H1 (cell line): Measurements from ENCODE around the gene FMNL2. TPM values are rescaled to one million over a fixed set of nuclear protein-coding genes. Genes with fewer than 3 reads are reported as not detected.

Source experiments
- CTCF ChIA-PET: fragments of 300-600 bp; sonication (Branson Sonifier 250); formaldehyde crosslinking; loops from one replicate; lab custom pipeline; 2021; ENCODE audit not compliant: partially characterized antibody; lab: Charles Lee
- POLR2A ChIA-PET: fragments of 300-600 bp; sonication (Branson Sonifier 250); formaldehyde crosslinking; loops from one replicate; lab custom pipeline; 2021; ENCODE audit warnings: inconsistent platforms; ENCODE audit not compliant: partially characterized antibody; lab: Charles Lee
- DNase-seq, 2 experiments: peaks; one replicate each; pipeline versions ENCODE4 v3.0.0 to v3.0.0-alpha.2; 2010 to 2022; ENCODE audit warnings: low spot score in 2 of 2, low read depth in 1 of 2, mixed read lengths in 1 of 2
- FAIRE-seq: peaks from 2 replicates; lab custom pipeline; 2011; peaks lifted over from hg19 to GRCh38; lab: Jason Lieb, UNC
- H2AFZ ChIP-seq: 2 replicates; pipeline ENCODE4 v1.8.1; 2012; ENCODE audit warnings: low read length, inconsistent platforms
- H2AK5ac ChIP-seq: 2 replicates; pipeline ENCODE4 v1.6.1; 2013; ENCODE audit warnings: low read depth, low read length
- H2BK120ac ChIP-seq: replicated peaks from 2 replicates; pipeline ENCODE3; 2013; ENCODE audit warnings: low read depth, low read length, inconsistent platforms
- H2BK12ac ChIP-seq: 2 replicates; pipeline ENCODE4 v1.6.1; 2013; ENCODE audit warnings: low read depth, low read length
- H2BK15ac ChIP-seq: 2 replicates; pipeline ENCODE4 v1.6.1; 2013; ENCODE audit warnings: low read length
- H2BK20ac ChIP-seq: 2 replicates; pipeline ENCODE4 v1.6.1; 2013; ENCODE audit warnings: low read length
- H2BK5ac ChIP-seq: 2 replicates; pipeline ENCODE4 v1.6.1; 2013; ENCODE audit warnings: low read depth, low read length
- H3K14ac ChIP-seq: 2 replicates; pipeline ENCODE4 v1.6.1; 2013; ENCODE audit warnings: inconsistent platforms; ENCODE audit not compliant: insufficient read length
- H3K18ac ChIP-seq: 2 replicates; pipeline ENCODE4 v1.6.1; 2013; ENCODE audit warnings: low read length; ENCODE audit errors: extremely low read depth
- H3K23ac ChIP-seq: 2 replicates; pipeline ENCODE4 v1.6.1; 2013; ENCODE audit warnings: inconsistent platforms; ENCODE audit not compliant: insufficient read length
- H3K23me2 ChIP-seq: 2 replicates; pipeline ENCODE4 v1.6.1; 2013; ENCODE audit warnings: low read depth, low read length
- H3K27ac ChIP-seq: 2 replicates; pipeline ENCODE4 v1.6.1; 2011; ENCODE audit warnings: low read depth, low read length, inconsistent platforms
- H3K27me3 ChIP-seq, 4 experiments: replicated peaks in 1 of 4; 1 replicate in 1 of 4; 2 replicates in 3 of 4; pipeline versions ENCODE4 v1.6.1 to v1.8.1; 2011 to 2013; ENCODE audit warnings: low read length in 3 of 4, mild to moderate bottlenecking in 3 of 4, inconsistent platforms in 2 of 4, mixed read lengths in 2 of 4, moderate library complexity in 1 of 4; ENCODE audit not compliant: control insufficient read depth in 3 of 4, insufficient read depth in 3 of 4; ENCODE audit errors: extremely low read depth in 1 of 4
- H3K36me3 ChIP-seq, 4 experiments: 2 replicates each; pipeline versions ENCODE4 v1.6.1 to v1.8.1; 2011 to 2013; ENCODE audit warnings: mild to moderate bottlenecking in 4 of 4, low read length in 3 of 4, moderate library complexity in 2 of 4, control low read depth in 1 of 4, inconsistent platforms in 1 of 4; ENCODE audit not compliant: insufficient read depth in 4 of 4, control insufficient read depth in 2 of 4
- H3K4ac ChIP-seq: replicated peaks from 2 replicates; pipeline ENCODE3; 2013; ENCODE audit warnings: low read length, low read depth, mixed read lengths, inconsistent platforms; ENCODE audit not compliant: insufficient read length
- H3K4me1 ChIP-seq, 4 experiments: replicated peaks in 1 of 4; 1 replicate in 1 of 4; 2 replicates in 3 of 4; pipeline versions ENCODE4 v1.6.1 to v1.8.1; 2011 to 2013; ENCODE audit warnings: low read length in 3 of 4, inconsistent platforms in 2 of 4, mixed read lengths in 1 of 4; ENCODE audit not compliant: insufficient read depth in 4 of 4, control insufficient read depth in 3 of 4
- H3K4me2 ChIP-seq, 2 experiments: 2 replicates each; pipeline versions ENCODE4 v1.6.1 to v1.8.1; 2011 to 2013; ENCODE audit warnings: low read depth in 2 of 2, low read length in 2 of 2, control low read depth in 1 of 2, inconsistent platforms in 1 of 2, mild to moderate bottlenecking in 1 of 2; ENCODE audit not compliant: insufficient read depth in 1 of 2
- H3K4me3 ChIP-seq, 4 experiments: fragments of 200-600, 300-600 bp in 1 of 4; sonication (generic), shearing (Covaris generic), sonication (Bioruptor Twin) in 1 of 4; 2 replicates each; pipeline versions ENCODE4 v1.5.1 to v1.8.1; 2011 to 2016; ENCODE audit warnings: low read length in 4 of 4, low read depth in 3 of 4, control low read depth in 2 of 4, inconsistent platforms in 2 of 4, mild to moderate bottlenecking in 2 of 4, mixed read lengths in 1 of 4, moderate library complexity in 1 of 4; ENCODE audit not compliant: insufficient read depth in 2 of 4; ENCODE audit errors: extremely low read depth in 1 of 4
- H3K56ac ChIP-seq: replicated peaks from 2 replicates; pipeline ENCODE3; 2013; ENCODE audit warnings: low read depth, mild to moderate bottlenecking, mixed read lengths, low read length, inconsistent platforms; ENCODE audit not compliant: insufficient read length
- H3K79me1 ChIP-seq: 2 replicates; pipeline ENCODE4 v1.6.1; 2013; ENCODE audit warnings: low read depth, low read length, control low read depth
- H3K79me2 ChIP-seq, 2 experiments: 2 replicates each; pipeline versions ENCODE4 v1.6.1 to v1.8.1; 2012 to 2013; ENCODE audit warnings: low read length in 2 of 2, mild to moderate bottlenecking in 2 of 2, inconsistent platforms in 1 of 2; ENCODE audit not compliant: insufficient read depth in 2 of 2, control insufficient read depth in 1 of 2
- H3K9ac ChIP-seq, 4 experiments: replicated peaks in 1 of 4; 1 replicate in 1 of 4; 2 replicates in 3 of 4; pipeline versions ENCODE4 v1.6.1 to v1.8.1; 2011 to 2013; ENCODE audit warnings: low read depth in 3 of 4, low read length in 3 of 4, control low read depth in 2 of 4, mild to moderate bottlenecking in 2 of 4, moderate library complexity in 2 of 4, inconsistent platforms in 1 of 4; ENCODE audit errors: extremely low read depth in 1 of 4
- H3K9me3 ChIP-seq, 2 experiments: 2 replicates each; pipeline versions ENCODE4 v1.6.1 to v1.8.1; 2012 to 2013; ENCODE audit warnings: mild to moderate bottlenecking in 2 of 2, moderate library complexity in 2 of 2, control low read depth in 1 of 2, inconsistent platforms in 1 of 2, low read depth in 1 of 2, low read length in 1 of 2, mixed read lengths in 1 of 2; ENCODE audit not compliant: insufficient read depth in 2 of 2
- H4K20me1 ChIP-seq, 2 experiments: replicated peaks in 1 of 2; 2 replicates each; pipeline versions ENCODE3 to v1.8.1; 2011 to 2013; ENCODE audit warnings: inconsistent platforms in 2 of 2, low read length in 2 of 2, mild to moderate bottlenecking in 1 of 2; ENCODE audit not compliant: insufficient read depth in 2 of 2, control insufficient read depth in 1 of 2
- H4K5ac ChIP-seq: 2 replicates; pipeline ENCODE4 v1.6.1; 2013; ENCODE audit warnings: low read length, low read depth, mixed read lengths, inconsistent platforms; ENCODE audit not compliant: insufficient read length
- H4K8ac ChIP-seq: 2 replicates; pipeline ENCODE4 v1.8.0; 2013; ENCODE audit warnings: mild to moderate bottlenecking, moderate library complexity, low read length, inconsistent platforms; ENCODE audit not compliant: insufficient read depth; ENCODE audit errors: extremely low read depth
- H4K91ac ChIP-seq: replicated peaks from 2 replicates; pipeline ENCODE3; 2013; ENCODE audit warnings: low read length, mixed read lengths, inconsistent platforms; ENCODE audit not compliant: insufficient read length
- BACH1 ChIP-seq: IDR thresholded peaks from 2 replicates; pipeline ENCODE4 v1.6.1; 2012; ENCODE audit warnings: low read length, improper control_type of control experiment
- FOSL1 ChIP-seq: IDR thresholded peaks from 2 replicates; pipeline ENCODE4 v1.6.1; 2011; ENCODE audit warnings: mild to moderate bottlenecking, low read depth, low read length, moderate library complexity; ENCODE audit not compliant: insufficient read depth
- GABPA ChIP-seq: IDR thresholded peaks from 2 replicates; pipeline ENCODE4 v1.6.1; 2011; ENCODE audit warnings: mild to moderate bottlenecking, low read length, moderate library complexity, borderline replicate concordance; ENCODE audit not compliant: insufficient read depth
- HDAC2 ChIP-seq, 2 experiments: fragments of 300-600 bp in 1 of 2; sonication (generic) in 1 of 2; IDR thresholded peaks; 2 replicates each; pipeline ENCODE4 v1.6.1; 2011 to 2012; ENCODE audit warnings: low read depth in 2 of 2, low read length in 2 of 2, mild to moderate bottlenecking in 2 of 2, moderate library complexity in 2 of 2, borderline replicate concordance in 1 of 2, inconsistent platforms in 1 of 2
- KDM1A ChIP-seq: fragments of 200-600, 300-600 bp; sonication (generic); IDR thresholded peaks from 2 replicates; pipeline ENCODE4 v1.7.1; 2016; ENCODE audit warnings: mild to moderate bottlenecking, low read length, borderline replicate concordance
- KDM5A ChIP-seq: fragments of 200-600 bp; IDR thresholded peaks from 2 replicates; pipeline ENCODE4 v1.7.1; 2012; ENCODE audit warnings: mild to moderate bottlenecking, low read length, inconsistent platforms, mixed read lengths
- PHF8 ChIP-seq: fragments of 200-600 bp; sonication (generic); conservative IDR thresholded peaks from 2 replicates; pipeline ENCODE4 v1.7.1; 2012; ENCODE audit warnings: low read depth, mild to moderate bottlenecking, inconsistent platforms, low read length, moderate library complexity
- POLR2A ChIP-seq, 2 experiments: IDR thresholded peaks; 1 replicate in 1 of 2; 2 replicates in 1 of 2; pipeline ENCODE4 v1.6.1; 2011; ENCODE audit warnings: low read depth in 2 of 2, low read length in 2 of 2, mild to moderate bottlenecking in 2 of 2; ENCODE audit errors: control extremely low read depth in 1 of 2
- RBBP5 ChIP-seq: IDR thresholded peaks from 2 replicates; pipeline ENCODE4 v1.7.1; 2012; ENCODE audit warnings: low read depth, mild to moderate bottlenecking, inconsistent platforms, low read length, moderate library complexity, borderline replicate concordance
- RFX5 ChIP-seq: IDR thresholded peaks from 2 replicates; pipeline ENCODE4 v1.6.1; 2011; ENCODE audit warnings: low read depth, low read length, improper control_type of control experiment, borderline replicate concordance
- TAF1 ChIP-seq: IDR thresholded peaks from 2 replicates; pipeline ENCODE4 v1.6.1; 2011; ENCODE audit warnings: mild to moderate bottlenecking, low read depth, low read length
- TAF7 ChIP-seq: optimal IDR thresholded peaks from 2 replicates; pipeline ENCODE3; 2011; ENCODE audit warnings: low read depth, mild to moderate bottlenecking, inconsistent platforms, low read length, moderate library complexity, borderline replicate concordance
- WGBS, 2 experiments: shearing (Covaris generic) in 1 of 2; methylation state at CpG; one replicate each; pipeline versions ENCODE4 v1.1.6 to v1.1.7; 2013 to 2015; ENCODE audit warnings: low lambda C conversion rate in 2 of 2, mixed read lengths in 2 of 2, inconsistent platforms in 1 of 2, low coverage in 1 of 2, missing lambda C conversion rate in 1 of 2; ENCODE audit not compliant: insufficient replicate concordance in 2 of 2, insufficient coverage in 1 of 2, insufficient read length in 1 of 2; ENCODE audit errors: extremely low coverage in 1 of 2, missing lambda C conversion rate in 1 of 2; 5-methylcytosine and 5-hydroxymethylcytosine counted together
- polyA plus RNA-seq, 7 experiments: library from polyadenylated mRNA; depleted of rRNA in 3 of 7; stranded (reverse) in 5 of 7; unstranded in 2 of 7; fragments of >200 nt in 5 of 7; fragments of 200-250 nt in 2 of 7; gene quantifications; 1 replicate in 5 of 7; 2 replicates in 1 of 7; 4 replicates in 1 of 7; pipeline versions ENCODE4 v1.2.1 to v1.2.3, GENCODE V29; 2011 to 2013; ENCODE audit warnings: missing spikeins in 2 of 7, mixed read lengths in 2 of 7
- total RNA-seq: library from RNA; stranded (reverse); fragmentation: NEBNext Ultra II Directional; extraction: Animal tissue kit (Norgen Biotek cat#: 25700); gene quantifications from 2 replicates; pipeline ENCODE4 v1.2.1, GENCODE V29; 2021
- TF ChIP-seq, protein P1 (sequence below): IDR thresholded peaks from 2 replicates; pipeline ENCODE4 v1.6.1; 2012; ENCODE audit warnings: inconsistent platforms

The FMNL2 gene
- total and polyA plus RNA-seq, 2 of the 8 experiments (the other 6 are each of a cell fraction or from before 2014, with no cell fraction given), result 15.5 to 45.1 TPM

DNA sequence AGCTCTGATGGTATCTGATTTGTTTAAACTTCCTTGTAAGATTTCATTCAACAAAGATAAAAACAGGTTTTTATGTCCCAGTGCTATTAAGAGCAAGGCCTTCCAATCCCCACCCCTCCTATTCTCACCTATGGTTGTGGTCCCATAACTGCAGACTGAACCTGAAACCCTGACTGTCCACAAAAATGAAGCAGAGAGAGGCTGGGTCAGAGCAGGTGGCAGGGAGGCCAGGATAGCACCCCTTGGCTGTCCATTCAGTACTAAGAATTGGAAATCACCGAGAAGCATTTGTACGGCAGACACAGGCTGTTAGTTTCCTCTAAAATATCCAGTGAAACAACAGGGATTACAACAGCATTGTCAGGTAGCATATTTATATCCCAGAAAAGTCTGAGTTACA lies 37.3 kb upstream of the FMNL2 start:
- H3K14ac ChIP-seq, result no peak overlapping the region
- H3K27ac ChIP-seq, result no peak overlapping the region
- no peaks in the 10 kb centered on the region for H3K4me1 ChIP-seq
- no peak overlapping the region for H3K4ac ChIP-seq
- WGBS, 2 experiments, result 85% methylated on average over 2 of the region's 2 CpGs; no CpG with 5 or more reads in 1 of the 2 experiments
- no peak overlapping the region for H2AFZ ChIP-seq
- no peak overlapping the region for H3K56ac ChIP-seq
- no peaks in the 10 kb centered on the region for H4K20me1 ChIP-seq
- no peak overlapping the region for H4K8ac ChIP-seq
- no peak overlapping the region for H2BK5ac ChIP-seq
- no peak overlapping the region for H4K5ac ChIP-seq
- H3K4me3 ChIP-seq, result no peak overlapping the region
- no peak overlapping the region for H4K91ac ChIP-seq
- ChIA-PET POLR2A (no interaction called here), CTCF (no interaction called here)
- H3K23ac ChIP-seq, result no peak overlapping the region
- DNase-seq (no peak), FAIRE-seq (no peak)
- no peaks in the 10 kb centered on the region for H3K23me2 ChIP-seq
- no peak overlapping the region for H2BK20ac ChIP-seq
- no peak overlapping the region for H3K4me2 ChIP-seq
- H2BK15ac ChIP-seq, result no peak overlapping the region
- no peaks in the 10 kb centered on the region for H3K27me3 ChIP-seq
- H2BK12ac ChIP-seq, result no peak overlapping the region
- H3K9ac ChIP-seq, result no peak overlapping the region
- H3K79me2 ChIP-seq, result no peaks in the 10 kb centered on the region
- H2AK5ac ChIP-seq, result no peak overlapping the region
- no peak overlapping the region for H2BK120ac ChIP-seq
- no peak overlapping the region for H3K18ac ChIP-seq
- no peaks in the 10 kb centered on the region for H3K9me3 ChIP-seq
- no peaks in the 10 kb centered on the region for H3K79me1 ChIP-seq
- no peaks in the 10 kb centered on the region for H3K36me3 ChIP-seq
- no peak for TF ChIP-seq POLR2A (IDR thresholded peaks at IDR 0.05; ENCODE audit: control extremely low read depth in 1 of 2, low read depth in 2 of 2, low read length in 2 of 2)
- TF ChIP-seq KDM5A, result no peak
- no peak for TF ChIP-seq KDM1A
- TF ChIP-seq HDAC2 (IDR thresholded peaks at IDR 0.05; ENCODE audit: borderline replicate concordance in 1 of 2, low read depth in 2 of 2, low read length in 2 of 2), result no peak
- no peak for TF ChIP-seq FOSL1
- no peak for TF ChIP-seq TAF7
- no peak for TF ChIP-seq PHF8
- no peak for TF ChIP-seq TAF1
- no peak for TF ChIP-seq RFX5
- TF ChIP-seq, protein P1, sequence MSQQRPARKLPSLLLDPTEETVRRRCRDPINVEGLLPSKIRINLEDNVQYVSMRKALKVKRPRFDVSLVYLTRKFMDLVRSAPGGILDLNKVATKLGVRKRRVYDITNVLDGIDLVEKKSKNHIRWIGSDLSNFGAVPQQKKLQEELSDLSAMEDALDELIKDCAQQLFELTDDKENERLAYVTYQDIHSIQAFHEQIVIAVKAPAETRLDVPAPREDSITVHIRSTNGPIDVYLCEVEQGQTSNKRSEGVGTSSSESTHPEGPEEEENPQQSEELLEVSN, result no peak
- TF ChIP-seq RBBP5, result no peak
- TF ChIP-seq BACH1, result no peak
- no peak for TF ChIP-seq GABPA
